Activated T-cell treated with anti-CD3 and anti-CD28 coated beads, Interleukin-2, amount 50 U/mL, for 48 hours (primary cell): ENCODE data around the gene MYBBP1A.

ENCODE experiments used
- DNase-seq, 2 experiments: peaks; one replicate each; pipeline ENCODE4 v3.0.0-alpha.2; 2020

MYBBP1A gene

DNA sequence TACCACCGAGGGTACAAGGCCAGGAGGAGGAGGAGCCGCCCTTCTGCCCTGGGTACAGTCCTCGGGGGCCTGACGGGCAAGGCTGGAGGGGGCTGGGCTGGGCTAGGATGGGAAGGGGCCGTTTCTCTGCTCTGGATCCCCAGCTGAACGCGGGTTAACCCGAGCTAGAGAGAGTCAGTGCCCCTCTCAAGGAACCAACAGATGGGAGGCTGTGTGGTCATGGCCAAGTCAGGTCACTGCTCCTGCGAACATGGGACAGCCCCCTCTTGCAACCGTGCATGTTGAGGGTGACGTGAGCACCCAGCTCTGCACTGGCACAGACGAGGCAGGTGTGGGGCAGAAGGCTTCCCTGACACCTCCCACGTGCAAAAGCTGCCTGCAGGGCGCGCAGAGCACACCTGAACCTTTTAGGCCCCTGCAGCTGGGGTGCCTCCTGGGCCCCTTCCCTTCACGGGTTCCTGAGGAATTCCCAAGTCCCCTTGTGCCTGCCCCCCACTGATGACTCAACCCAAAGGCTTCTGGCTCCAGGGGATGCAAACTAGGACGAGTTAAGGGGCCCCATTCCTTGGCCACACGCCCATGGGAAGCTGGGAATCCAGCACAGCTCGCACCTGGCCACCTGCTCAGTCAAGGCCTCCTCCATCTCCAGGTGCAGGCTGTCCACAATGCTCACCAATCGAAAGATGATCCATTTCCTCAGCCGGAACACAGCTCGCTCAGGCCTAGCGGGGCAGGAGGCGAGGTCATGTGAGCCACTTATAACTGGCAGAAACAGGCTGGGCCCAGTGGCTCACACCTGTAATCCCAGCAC is 6.3 kb downstream of the MYBBP1A start:
- no peak for DNase-seq

- no peak for DNase-seq
These were observed 7.1 kb downstream of the MYBBP1A start for GRCh38 chr17:4548061-4548461.

GRCh38 chr17:4547118-4547906 is 7.9 kb downstream of the MYBBP1A start:
- DNase-seq, result no peak

GRCh38 chr17:4545217-4545951 is 9.8 kb downstream of the MYBBP1A start:
- DNase-seq, result no peak

- DNase-seq, result no peak
These were observed 10.3 kb downstream of the MYBBP1A start for GRCh38 chr17:4544951-4545216.

GRCh38 chr17:4544135-4544950 is 10.8 kb downstream of the MYBBP1A start:
- no peak for DNase-seq

DNA sequence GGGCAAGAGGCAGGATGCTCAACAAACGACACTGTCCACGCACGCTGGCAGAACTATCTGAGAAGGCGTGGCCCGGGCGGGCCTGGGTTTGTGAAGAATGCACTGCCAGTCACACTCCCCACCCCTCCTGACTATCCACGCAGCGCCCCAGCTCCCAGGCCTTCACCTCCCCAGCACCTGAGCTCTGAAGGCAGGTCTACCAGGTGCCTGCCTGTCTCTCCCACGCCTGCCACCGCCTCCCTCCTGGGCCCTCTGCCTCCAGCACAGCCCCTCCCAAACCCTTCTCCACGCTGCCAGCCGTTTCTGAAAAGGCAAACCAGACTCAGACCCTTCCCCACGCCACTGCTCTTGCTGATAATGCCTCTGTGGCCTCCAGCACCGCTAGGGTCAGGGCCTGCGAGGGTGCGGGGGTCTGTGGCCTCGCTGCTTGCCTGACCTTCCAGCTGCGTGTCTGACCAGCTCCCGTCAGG is 11.6 kb downstream of the MYBBP1A start:
- no peak for DNase-seq

GRCh38 chr17:4542726-4543191 is 12.4 kb downstream of the MYBBP1A start:
- no peak for DNase-seq

GRCh38 chr17:4542003-4542725 is 13.0 kb downstream of the MYBBP1A start:
- no peak for DNase-seq

- DNase-seq, result no peak
These were observed 13.7 kb downstream of the MYBBP1A start for GRCh38 chr17:4541328-4542002.

- no peak for DNase-seq
These were observed 14.4 kb downstream of the MYBBP1A start for GRCh38 chr17:4540687-4541327.

DNA sequence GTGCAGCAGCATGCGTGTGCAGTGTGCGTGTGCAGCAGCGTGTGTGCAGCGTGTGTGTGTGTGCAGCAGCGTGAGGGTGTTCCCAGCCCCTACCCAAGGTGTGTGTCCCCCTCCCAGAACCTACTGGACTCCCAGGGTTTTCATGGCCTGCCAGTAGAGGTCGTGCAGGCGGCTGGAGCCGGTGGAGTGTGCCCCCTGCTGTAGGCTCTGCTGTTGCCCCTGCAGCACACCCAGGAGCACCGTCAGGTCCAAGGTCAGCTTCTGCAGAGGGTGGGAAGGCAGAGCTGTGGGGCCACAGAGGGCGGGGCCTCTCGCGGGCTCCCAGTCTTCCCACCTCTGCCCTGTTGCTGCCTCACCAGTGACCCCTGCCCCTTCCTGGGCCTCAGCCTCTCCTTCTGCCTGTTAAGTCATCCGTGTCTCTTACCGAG is 14.9 kb downstream of the MYBBP1A start:
- no peak for DNase-seq

- no peak for DNase-seq
These were observed 15.5 kb downstream of the MYBBP1A start for GRCh38 chr17:4539576-4540223.

GRCh38 chr17:4539025-4539424 is 16.2 kb downstream of the MYBBP1A start:
- DNase-seq, result no peak

DNA sequence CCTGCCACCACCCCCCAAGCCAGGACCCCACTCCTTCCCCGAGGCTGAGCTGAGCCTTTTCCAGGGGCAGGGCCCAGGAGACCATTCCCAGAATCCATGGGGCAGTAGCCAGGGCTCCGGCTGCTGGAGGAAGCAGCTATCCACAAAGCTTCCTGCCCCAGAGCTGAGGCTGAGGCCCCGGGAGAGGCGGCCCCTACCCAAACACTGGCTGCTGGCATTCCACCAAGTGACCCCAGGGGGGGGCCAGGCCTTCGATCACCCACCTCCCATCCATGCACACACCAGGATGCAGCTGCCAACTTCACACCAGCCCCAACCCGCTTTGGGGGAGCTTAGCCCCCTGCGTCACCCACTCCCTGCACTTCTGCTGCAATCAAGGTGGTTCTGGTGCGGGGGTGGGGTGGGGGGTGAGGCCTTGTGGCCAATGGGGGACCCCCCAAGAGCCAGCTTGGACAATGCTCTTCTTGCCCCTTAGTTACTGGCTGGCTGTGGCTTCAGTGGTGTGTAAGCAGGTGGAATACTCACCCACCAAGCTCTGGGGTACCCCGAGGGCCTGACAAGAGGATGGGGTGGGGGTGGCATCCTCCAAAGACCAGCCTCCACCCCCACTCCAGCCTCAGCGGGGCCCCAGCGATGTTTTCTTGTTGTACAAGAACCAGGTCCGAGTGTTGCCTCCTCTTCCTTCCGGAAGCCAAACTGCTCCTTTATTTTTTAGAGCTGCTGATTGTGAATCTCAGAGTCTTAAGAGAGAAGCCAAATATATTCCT is 16.8 kb downstream of the MYBBP1A start:
- DNase-seq, result no peak

DNA sequence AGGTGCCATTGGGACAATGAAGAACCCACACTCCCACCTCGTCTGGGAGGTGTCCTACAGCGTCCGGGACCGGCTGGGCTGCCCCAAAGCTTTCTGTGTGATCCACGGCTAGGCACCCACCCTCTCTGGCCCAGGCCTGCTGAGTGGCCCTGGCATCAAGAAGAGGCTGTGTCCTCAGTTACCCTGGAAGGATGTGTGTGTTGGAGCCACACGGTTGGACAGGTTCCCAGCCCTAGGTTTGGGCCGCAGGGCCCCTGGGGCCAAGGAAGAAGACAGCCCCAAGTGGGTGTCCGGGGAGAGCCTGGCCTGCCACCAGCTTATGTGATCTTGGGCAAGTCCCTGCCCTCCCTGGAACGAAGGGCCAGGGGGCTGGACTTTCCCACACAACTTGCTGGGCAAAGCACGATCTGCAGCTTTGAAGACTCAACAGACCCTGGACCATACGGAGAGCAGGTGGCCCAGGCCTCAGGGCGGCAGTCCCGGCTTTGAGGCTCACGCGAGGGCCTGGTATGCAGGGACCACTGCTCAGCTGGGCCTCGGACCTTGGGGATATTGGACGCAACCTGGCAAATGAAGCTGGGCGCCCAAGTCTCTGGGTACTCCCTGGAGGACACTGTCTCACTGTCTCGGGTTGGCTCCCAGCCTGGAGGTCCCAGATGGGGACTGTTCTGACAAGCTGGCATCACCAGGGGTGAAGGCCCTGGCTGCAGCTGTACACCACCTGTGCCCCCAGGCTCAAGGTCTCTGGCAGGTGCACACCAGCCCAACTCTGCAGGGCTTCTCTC is 17.5 kb downstream of the MYBBP1A start:
- no peak for DNase-seq

DNA sequence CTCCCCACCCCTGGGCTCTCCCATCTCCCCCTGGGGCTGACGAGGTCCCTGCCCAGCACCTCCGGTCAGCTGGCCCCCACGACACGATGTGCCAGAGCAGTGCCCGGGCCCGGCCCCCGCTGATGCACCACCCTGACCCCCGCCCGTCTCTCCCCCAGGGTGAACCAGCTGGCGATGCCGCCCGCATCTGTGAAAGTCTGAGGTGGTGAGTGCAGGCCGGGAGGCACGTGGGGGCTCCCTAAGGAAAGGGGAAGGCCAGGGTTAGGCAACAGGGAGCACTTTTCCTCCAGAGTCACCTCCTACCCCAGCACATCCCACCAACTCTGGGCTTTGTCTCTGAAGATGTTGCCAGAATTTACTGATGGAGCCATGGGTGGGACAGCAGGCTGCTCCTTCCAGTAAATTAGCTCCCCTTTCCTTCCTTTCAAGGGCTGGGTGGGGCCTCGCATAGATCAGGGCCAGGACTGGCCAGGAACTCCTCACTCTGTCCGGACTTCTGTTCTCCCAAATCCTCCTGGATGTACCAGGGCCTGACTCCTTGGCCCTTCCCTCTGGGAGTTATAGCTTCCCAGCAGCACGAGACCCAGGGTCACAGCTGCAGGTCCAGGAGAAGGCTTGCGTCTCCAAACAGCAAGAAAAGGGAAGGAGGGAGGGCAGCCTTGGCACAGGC is 18.3 kb downstream of the MYBBP1A start:
- DNase-seq, result no peak

DNA sequence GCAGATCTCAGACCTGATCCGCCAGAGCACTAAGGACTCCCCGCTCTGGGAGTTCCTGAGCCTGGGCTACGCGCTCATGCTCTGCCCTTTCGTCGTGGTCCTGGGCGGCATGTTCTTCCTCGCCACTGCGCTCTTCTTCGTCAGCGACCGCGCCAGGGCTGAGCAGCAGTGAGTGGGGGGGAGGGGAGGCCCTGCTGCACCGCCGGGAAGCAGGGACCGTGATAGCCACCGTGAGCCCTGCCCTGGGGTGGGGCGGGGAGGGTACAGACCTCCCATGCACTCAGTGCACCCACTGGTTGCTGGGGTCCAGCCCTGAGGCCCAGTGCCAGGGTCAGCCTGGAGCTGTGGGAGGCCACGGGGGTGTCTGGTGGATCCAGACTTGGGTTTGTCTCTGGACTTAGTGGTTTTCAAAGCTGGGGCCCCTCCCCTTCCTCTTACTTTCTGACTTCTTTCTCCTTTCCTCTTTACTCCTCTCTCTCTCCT is 18.9 kb downstream of the MYBBP1A start:
- DNase-seq, result no peak
